LHCN-M2 (cell line): ENCODE measurements around the gene PROM2. TPM values are rescaled to one million over a fixed set of nuclear protein-coding genes. Genes with fewer than 3 reads are reported as not detected.

ENCODE experiments used
- DNase-seq: peaks from one replicate; pipeline ENCODE4 v3.0.0-alpha.2; 2012; ENCODE audit warnings: low read depth
- total RNA-seq: library from RNA; depleted of rRNA; stranded (reverse); fragments of >200 nt; gene quantifications from 2 replicates; pipeline ENCODE4 v1.2.3, GENCODE V29; 2014

PROM2 gene
- total RNA-seq, 1 experiment from 2014 or later: 0.06 TPM

GRCh38 chr2:95320986-95321767, 46.9 kb downstream of the PROM2 start:
- no peak for DNase-seq

- DNase-seq: no peak
Measured at GRCh38 chr2:95323347-95324155, 49.3 kb downstream of the PROM2 start.

GRCh38 chr2:95325026-95325425, 50.8 kb downstream of the PROM2 start:
- no peak for DNase-seq

- DNase-seq: no peak
Measured at GRCh38 chr2:95325590-95326432, 51.6 kb downstream of the PROM2 start.

- DNase-seq: no peak
Measured at GRCh38 chr2:95326433-95327140, 52.3 kb downstream of the PROM2 start.

DNA sequence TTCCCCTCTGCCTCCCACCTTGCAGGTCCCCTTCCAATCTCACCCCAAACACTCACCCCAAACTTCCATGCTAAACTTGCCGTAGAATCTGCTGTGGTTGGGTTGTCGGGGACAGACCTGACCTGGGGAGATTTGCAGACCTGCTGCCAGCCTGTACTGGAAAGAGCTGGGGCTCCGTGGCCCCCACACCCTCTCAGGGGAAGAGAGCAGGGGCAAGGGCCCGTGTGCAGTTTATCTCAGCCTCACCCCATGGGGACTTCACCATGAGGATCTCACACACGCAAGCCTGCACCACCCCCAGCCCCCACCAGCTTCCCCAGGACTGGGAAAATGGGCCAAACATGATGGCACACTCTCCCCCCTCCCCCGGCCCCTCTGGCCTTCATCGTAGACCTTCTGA, 53.6 kb downstream of the PROM2 start:
- no peak for DNase-seq

- DNase-seq: no peak
Measured at GRCh38 chr2:95328358-95329125, 54.3 kb downstream of the PROM2 start.

GRCh38 chr2:95329401-95329800, 55.2 kb downstream of the PROM2 start:
- DNase-seq: no peak

DNA sequence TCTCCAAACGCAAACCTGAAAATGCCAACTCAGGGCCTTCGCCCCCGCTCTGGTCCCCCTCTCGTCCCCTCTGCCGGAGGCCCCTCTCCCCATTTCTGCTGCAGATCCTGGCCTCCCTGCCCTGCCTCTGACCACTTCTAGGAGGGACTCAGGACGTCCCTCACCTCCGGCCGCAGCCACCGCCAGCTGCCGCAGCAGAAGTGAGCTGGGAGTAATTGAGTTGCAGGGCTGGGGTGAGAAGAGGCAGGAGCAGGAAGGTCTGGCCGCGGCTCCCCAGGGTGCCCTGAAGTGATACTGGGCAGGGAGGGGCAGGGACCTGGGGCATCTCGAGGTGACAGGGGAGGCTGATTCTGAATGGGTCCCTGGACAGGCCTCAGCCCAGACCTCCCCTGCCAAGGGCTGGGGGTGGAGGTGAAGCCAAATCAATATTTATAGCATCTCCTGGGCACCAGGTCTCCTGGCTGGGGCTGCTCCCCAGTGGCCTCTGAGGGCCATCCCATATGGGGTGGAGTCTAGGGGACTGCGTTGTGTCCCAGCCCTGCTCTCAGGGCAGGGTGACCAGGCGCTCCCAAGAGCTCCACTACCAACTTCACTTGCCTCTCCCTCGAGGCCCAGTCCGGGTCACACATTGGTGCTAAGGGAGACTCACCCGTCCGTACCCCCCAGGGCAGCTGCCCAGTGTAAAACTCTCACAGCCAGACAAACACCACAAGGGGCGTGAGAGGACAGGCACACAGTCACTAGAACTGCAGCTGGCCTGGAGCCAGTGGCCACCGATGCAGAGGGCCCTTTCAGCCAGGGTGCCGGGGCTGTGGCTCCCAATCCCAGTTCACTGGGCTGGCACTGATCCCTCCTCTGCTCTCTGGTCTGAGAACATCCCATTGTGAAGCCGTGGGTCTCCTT, 55.9 kb downstream of the PROM2 start:
- no peak for DNase-seq

GRCh38 chr2:95330794-95331338, 56.6 kb downstream of the PROM2 start:
- no peak for DNase-seq

- DNase-seq: no peak
Measured at GRCh38 chr2:95331606-95332005, 57.4 kb downstream of the PROM2 start.

GRCh38 chr2:95332036-95332435, 57.8 kb downstream of the PROM2 start:
- no peak for DNase-seq

DNA sequence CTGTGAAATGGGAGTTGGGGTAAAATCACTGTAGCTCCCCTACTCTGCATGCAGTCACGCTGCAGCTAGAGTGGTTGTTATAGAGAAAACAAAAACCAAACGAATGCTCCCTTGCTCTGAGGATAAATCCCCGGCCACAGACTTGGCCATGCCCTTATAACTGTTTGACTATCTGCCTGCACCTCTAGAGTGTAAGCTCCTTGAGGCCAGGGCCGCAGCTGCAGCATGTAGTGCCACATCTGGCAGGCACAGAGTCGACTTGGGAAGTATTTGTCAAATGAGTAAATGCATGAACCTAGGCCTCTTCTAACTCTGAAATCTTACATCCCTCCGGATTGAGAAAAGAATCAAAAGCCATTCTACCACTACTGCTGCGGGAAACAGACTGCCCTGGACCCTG, 58.8 kb downstream of the PROM2 start:
- no peak for DNase-seq

DNA sequence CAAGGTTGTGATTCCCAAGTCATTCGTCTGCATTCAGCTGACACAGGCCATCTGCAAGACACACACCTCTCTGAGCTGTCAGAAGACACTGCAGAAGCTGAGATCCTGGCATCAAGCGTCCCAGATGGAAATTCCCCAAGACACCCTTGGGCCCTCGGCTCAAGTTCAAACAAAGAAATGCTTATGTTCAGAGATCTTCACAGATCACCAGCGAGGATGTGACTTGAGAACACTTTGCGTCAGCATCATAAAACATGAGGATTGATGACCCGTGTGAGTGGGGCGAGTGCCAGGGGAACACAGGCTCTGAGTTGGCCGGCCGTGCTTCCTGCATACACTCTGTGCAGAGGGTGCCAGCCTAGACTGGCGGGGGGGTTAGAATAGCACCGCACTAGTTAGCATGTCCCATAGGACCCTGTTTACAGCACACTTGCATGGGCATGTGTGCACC, 59.7 kb downstream of the PROM2 start:
- peak; percentile 78 for DNase-seq

GRCh38 chr2:95334916-95335641, 60.8 kb downstream of the PROM2 start:
- peak; percentile 19 for DNase-seq

DNA sequence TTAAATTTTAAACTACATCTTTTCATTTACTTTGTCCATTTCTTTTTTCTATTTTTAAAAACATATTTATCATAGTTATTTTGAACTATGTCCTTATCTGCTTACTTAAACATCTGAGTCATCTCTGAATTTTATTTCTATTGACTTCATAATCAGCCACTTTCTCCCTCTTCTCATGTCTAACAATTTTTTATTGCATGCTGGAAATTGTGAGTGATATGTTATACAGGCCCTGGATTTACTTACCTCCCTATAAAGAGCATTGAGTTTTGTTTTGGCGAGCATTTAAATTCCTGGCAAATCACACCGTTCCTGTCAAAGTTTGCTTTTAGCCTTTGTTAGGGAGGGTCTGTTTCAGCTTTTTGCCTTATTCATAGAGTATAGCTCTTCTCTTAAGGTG, 62.2 kb downstream of the PROM2 start:
- DNase-seq: no peak

DNA sequence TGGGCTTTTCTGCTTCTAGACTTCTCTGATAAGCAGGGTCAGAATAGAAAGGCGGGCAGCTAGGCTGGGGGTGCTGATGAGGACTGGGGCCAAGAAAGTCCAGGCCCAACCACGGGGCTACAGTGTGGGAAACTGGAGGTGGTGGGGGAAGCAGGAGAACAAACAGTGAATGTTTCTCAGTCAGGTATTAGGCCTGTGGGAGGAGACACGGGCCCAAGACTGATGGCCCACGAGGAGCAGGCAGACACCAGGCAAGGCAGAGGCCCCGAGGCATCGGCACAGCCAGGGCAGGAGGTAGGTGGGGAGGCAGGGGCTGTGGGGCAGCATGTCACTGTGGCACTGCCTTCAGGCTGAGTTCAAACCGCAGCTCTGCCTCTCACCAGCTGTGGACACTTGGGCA, 63.6 kb downstream of the PROM2 start:
- no peak for DNase-seq
